Measurements from ENCODE around the gene RNF2. TPM values are rescaled to one million over a fixed set of nuclear protein-coding genes. Genes with fewer than 3 reads are reported as not detected.

RNF2 gene
- polyA plus RNA-seq, 1 donor from 2014 or later = 49.2 TPM

- Histone ChIP-seq H3K9me2 (ENCODE audit: insufficient read depth, low read length) (no peaks in the 10 kb centered on the region), H4K20me1 (ENCODE audit: insufficient read depth) (no peaks in the 10 kb centered on the region), H3K9ac (ENCODE audit: low read length) (no peak overlapping the region), H3F3A (ENCODE audit: insufficient read depth, low read length, poor library complexity, severe bottlenecking) (no peaks in the 10 kb centered on the region), H2AFZ (ENCODE audit: low read depth, low read length) (no peak overlapping the region), H3K9me3 (ENCODE audit: low read length) (no peaks in the 10 kb centered on the region), H3K27me3 (ENCODE audit: insufficient read depth, low read depth, low read length) (no peaks in the 10 kb centered on the region), H3K36me3 (ENCODE audit: insufficient read depth, low read length) (no peaks in the 10 kb centered on the region), H3K79me2 (replicated peaks; ENCODE audit: insufficient read depth, low read length) (no peaks in the 10 kb centered on the region), H3K4me3 (ENCODE audit: low read length) (no peak overlapping the region), H3K4me2 (ENCODE audit: low read length) (no peak overlapping the region), H3K27ac (ENCODE audit: low read length) (no peak overlapping the region)
- no peak for TF ChIP-seq CTCF (IDR thresholded peaks at IDR 0.05; ENCODE audit: poor library complexity, severe bottlenecking)
- no peak for TF ChIP-seq MXI1 (conservative IDR thresholded peaks at IDR 0.05; ENCODE audit: poor library complexity, severe bottlenecking)
- no peak for TF ChIP-seq SMC3 (conservative IDR thresholded peaks at IDR 0.05; ENCODE audit: poor library complexity)
- TF ChIP-seq EZH2 (IDR thresholded peaks at IDR 0.05; ENCODE audit: borderline replicate concordance, insufficient read depth, low read length, poor library complexity, severe bottlenecking) = no peak
- no peak for TF ChIP-seq POLR2AphosphoS5 (IDR thresholded peaks at IDR 0.05)
- no peak for TF ChIP-seq RAD21 (conservative IDR thresholded peaks at IDR 0.05)
- no peak for TF ChIP-seq TAF1 (IDR thresholded peaks at IDR 0.05; ENCODE audit: low read depth)
- TF ChIP-seq REST (IDR thresholded peaks at IDR 0.05; ENCODE audit: borderline replicate concordance) = no peak
- no peak for TF ChIP-seq EP300 (conservative IDR thresholded peaks at IDR 0.05; ENCODE audit: poor library complexity, severe bottlenecking)
These were observed 10.1 kb upstream of the RNF2 start for GRCh38 chr1:185035258-185035657.

- Histone ChIP-seq H4K20me1 (ENCODE audit: insufficient read depth) (no peaks in the 10 kb centered on the region), H3K9me2 (ENCODE audit: insufficient read depth, low read length) (no peaks in the 10 kb centered on the region), H3K36me3 (ENCODE audit: insufficient read depth, low read length) (no peaks in the 10 kb centered on the region), H3K4me3 (ENCODE audit: low read length) (no peak overlapping the region), H2AFZ (ENCODE audit: low read depth, low read length) (no peak overlapping the region), H3K9me3 (ENCODE audit: low read length) (no peaks in the 10 kb centered on the region), H3K27ac (ENCODE audit: low read length) (no peak overlapping the region), H3F3A (ENCODE audit: insufficient read depth, low read length, poor library complexity, severe bottlenecking) (no peaks in the 10 kb centered on the region), H3K27me3 (ENCODE audit: insufficient read depth, low read depth, low read length) (no peaks in the 10 kb centered on the region), H3K4me2 (ENCODE audit: low read length) (no peak overlapping the region), H3K9ac (ENCODE audit: low read length) (no peak overlapping the region), H3K79me2 (replicated peaks; ENCODE audit: insufficient read depth, low read length) (no peaks in the 10 kb centered on the region)
- no peak for TF ChIP-seq MXI1 (conservative IDR thresholded peaks at IDR 0.05; ENCODE audit: poor library complexity, severe bottlenecking)
- TF ChIP-seq EP300 (conservative IDR thresholded peaks at IDR 0.05; ENCODE audit: poor library complexity, severe bottlenecking) = no peak
- no peak for TF ChIP-seq EZH2 (IDR thresholded peaks at IDR 0.05; ENCODE audit: borderline replicate concordance, insufficient read depth, low read length, poor library complexity, severe bottlenecking)
- no peak for TF ChIP-seq SMC3 (conservative IDR thresholded peaks at IDR 0.05; ENCODE audit: poor library complexity)
- TF ChIP-seq REST (IDR thresholded peaks at IDR 0.05; ENCODE audit: borderline replicate concordance) = no peak
- TF ChIP-seq CTCF (IDR thresholded peaks at IDR 0.05; ENCODE audit: poor library complexity, severe bottlenecking) = no peak
- no peak for TF ChIP-seq POLR2AphosphoS5 (IDR thresholded peaks at IDR 0.05)
- no peak for TF ChIP-seq RAD21 (conservative IDR thresholded peaks at IDR 0.05)
These were observed 6.5 kb upstream of the RNF2 start for GRCh38 chr1:185038813-185039376.
